HG03342 (cell line): ENCODE measurements around the gene LRG1.
"Not testable (repeated sequence)": the region's sequence is repeated elsewhere in the genome, so short reads cannot be mapped to it uniquely, and the experiment has no call there.

Source experiments
- ATAC-seq: cut with Tn5 transposase; IDR thresholded peaks from one replicate; pipeline ENCODE4 v1.9.1; 2021; ENCODE audit warnings: mild to moderate bottlenecking, moderate library complexity; ENCODE audit not compliant: unreplicated experiment

Gene LRG1

DNA sequence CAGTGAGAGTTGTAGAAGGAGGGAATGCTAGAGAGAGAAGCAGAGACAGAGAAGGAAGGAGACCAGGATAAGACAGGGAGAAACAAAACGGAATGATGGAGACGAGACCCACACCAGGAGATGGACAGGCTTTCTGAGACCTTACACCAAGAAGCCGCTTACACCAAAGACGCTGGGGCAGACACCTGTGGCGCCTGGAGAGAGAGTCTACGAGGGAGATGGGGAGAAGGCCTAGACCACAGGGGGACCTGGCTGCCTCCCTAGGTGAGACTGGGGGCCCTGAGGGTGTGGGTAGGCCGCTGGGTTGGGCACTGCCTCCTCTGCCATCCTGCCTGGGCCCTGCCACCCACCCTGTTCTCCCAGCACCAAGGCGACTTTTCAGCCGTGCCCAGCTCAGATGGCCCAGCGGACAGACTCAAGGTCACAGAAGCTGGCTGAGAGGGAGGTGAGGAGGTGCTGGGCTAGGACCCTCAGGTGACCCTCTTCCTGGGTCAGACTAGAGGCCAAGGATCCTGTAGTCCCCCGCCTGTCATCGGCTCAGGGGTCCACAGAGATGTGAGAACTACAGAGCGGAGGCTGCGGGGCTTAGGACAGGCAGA lies 9.8 kb downstream of the LRG1 start:
- ATAC-seq, result no peak

DNA sequence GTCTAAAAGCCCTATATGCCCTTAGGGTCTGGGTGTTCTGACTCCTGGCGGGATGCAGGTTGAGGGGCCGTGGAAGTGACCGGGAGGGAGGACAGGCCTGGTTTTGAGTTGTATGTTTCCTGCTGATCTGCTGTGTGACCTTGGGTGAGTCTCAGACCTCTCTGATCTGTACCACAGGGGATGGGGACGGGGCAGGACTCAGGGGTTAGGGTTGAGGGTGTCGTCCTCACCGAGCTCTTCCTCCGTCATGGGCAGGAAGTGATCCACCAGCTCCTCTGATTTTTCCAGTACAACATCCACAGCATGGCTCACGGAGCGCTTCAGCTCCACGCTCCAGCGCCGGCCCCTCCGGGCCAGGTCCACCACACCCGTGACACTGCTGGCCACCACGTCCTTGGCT lies 11.0 kb downstream of the LRG1 start:
- no peak for ATAC-seq

GRCh38 chr19:4527377-4527776 lies 12.5 kb downstream of the LRG1 start:
- not testable (repeated sequence) for ATAC-seq

GRCh38 chr19:4525563-4526002 lies 14.3 kb downstream of the LRG1 start:
- no peak for ATAC-seq

DNA sequence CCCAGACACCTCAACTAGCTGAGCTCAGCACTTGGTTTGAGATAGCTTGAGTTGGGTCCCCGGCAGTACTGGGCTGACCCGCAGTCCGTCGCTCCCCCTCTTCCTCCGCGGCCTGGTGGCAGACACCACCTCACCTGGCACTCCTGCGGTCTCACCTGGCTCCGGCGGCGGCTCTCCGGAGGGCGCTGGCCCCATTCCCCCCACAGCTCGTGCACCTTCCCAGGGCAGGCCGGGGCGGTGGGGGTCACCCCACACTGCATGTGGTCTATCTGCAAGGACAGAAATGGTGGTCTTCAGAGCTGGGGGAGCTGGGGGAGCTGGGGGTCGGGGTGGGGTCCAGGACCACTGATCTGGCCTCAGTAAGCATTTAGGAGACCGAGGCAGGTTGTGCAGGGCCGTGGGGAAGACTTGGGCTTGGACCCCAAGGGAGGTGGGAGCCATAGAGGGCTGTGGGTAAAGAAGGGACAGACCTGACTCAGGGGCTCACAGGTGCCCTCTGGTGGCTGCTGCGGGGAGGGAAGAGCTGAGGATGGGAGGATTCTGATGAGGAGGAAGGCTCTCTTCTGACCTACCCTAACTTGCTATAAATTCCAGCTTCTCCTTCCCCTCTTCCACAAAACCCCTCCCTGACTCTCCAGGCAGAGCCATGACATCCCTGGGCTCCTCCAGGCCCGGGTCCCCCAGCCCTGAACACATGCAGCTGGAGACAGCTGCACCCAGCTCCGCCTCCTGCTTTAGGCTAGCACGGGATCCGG lies 14.9 kb downstream of the LRG1 start:
- ATAC-seq, result no peak

DNA sequence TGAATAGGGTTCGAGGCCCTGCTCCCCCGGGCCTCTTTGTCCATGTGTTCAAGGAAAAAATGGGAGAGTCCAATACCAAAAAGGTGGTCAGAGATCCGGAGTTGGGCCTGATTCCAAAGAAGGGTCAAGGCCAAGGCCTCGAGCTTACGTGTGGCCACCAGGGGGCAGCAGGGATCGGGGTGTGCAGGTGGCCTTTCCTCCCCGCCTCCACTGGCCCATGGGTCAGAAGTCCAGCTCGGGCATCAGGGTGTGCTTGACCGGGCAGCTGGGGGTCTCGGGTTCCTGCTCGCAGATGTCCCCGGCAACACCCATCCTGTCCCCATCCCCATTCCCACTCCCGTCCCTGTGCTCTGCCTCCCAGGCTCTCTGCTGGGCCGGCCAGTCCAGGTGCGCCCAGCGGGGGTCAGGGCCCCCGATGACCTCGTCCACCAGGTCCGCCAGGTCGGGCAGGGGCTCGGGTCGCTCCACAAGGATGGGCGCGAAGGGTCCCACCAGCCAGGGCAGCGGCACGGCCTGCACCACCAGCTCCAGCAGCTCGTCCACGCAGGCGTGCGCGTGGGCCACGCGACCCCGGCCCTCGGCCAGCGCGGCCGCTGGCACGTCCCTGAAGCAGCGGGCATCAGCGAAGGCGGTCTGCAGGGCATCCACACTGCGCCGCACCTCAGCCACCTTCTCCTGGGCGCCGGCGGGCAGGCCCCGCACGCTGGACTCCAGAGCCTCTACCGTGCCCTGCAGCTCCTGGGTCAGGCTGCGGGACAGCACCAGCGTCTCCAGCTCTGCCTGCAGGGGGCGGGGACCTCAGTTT lies 16.3 kb downstream of the LRG1 start:
- no peak for ATAC-seq

GRCh38 chr19:4522291-4523002 lies 17.4 kb downstream of the LRG1 start:
- no peak for ATAC-seq

DNA sequence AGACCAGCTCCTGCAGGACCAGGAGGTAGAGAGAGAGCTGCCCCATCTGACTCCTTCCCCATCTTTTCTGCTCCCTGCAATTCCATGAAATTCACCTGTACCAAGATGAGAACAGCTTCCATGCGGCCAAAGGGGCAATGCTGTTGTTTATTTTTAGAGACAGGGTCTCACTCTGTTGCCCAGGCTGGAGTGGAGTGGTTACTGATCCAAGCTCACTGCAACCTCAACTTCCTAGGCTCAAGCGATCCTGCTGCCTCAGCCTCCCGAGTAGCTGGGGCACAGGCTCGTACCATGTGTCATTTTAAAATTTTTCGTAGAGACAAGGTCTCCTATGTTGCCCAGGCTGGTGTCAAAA lies 18.0 kb downstream of the LRG1 start:
- no peak for ATAC-seq

DNA sequence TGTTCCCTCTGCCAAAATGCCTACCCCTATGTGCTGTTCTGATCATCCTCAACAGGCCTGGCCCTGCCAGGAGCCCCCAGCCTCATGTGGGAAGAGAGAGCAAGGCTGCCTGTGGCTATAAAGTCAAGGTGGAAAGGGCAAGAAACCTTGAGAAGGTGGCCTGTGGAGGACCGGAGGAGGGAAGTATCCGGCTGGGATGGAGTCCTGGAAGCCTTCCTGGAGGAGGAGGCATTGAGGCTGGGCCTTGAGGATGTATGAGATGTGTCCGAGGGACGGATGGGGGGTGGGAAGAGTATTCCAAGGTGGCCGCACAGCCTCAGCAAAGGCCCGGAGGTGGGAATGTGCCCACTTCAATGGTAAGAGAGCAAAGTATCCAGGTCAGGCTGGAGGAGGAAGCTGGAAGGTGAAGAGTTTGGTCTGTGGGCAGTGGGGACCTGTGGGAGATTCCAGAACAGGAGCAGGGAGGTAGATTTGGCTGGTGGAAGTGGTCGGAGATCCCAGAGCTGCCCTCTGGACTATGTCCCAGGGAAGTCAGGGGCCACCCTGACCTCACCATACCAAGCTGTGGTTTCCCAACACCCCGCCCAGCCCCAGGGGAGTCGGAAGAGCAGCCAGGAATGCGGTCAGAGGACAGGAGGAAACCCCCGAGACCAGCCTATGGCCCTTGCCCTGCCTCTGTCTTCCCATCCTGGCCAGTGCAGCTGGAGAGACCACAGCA lies 18.5 kb downstream of the LRG1 start:
- ATAC-seq, result no peak

- no peak for ATAC-seq
These were observed 20.1 kb downstream of the LRG1 start for GRCh38 chr19:4519521-4520277.

- ATAC-seq, result no peak
These were observed 20.7 kb downstream of the LRG1 start for GRCh38 chr19:4519172-4519496.

- ATAC-seq, result no peak
These were observed 21.3 kb downstream of the LRG1 start, which contains the start of gene PLIN4 for GRCh38 chr19:4518345-4519171. TSS of gene PLIN4 (minus strand) at chr19:4518486. CDS start at chr19:4518272, 214 bp downstream.

- ATAC-seq, result no peak
These were observed 22.3 kb downstream of the LRG1 start for GRCh38 chr19:4517451-4518057.

DNA sequence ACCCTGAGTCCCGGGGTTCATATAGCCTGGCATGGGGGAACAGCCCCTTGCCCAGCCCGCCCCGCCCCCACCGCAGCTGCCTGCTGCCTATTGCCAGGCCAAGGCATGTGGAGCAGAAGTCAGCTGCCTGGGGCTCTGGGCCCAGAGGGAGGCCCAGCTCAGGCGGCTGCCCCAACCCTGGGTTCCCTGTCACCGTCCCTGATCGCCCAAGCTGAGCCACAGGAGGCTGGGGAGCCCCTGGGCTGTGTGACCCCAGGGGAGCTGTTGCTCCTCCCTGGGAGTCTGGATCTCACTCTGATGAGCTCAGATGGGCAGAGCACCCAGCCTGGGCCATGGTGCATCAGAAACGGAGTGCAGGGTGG lies 22.9 kb downstream of the LRG1 start:
- no peak for ATAC-seq

DNA sequence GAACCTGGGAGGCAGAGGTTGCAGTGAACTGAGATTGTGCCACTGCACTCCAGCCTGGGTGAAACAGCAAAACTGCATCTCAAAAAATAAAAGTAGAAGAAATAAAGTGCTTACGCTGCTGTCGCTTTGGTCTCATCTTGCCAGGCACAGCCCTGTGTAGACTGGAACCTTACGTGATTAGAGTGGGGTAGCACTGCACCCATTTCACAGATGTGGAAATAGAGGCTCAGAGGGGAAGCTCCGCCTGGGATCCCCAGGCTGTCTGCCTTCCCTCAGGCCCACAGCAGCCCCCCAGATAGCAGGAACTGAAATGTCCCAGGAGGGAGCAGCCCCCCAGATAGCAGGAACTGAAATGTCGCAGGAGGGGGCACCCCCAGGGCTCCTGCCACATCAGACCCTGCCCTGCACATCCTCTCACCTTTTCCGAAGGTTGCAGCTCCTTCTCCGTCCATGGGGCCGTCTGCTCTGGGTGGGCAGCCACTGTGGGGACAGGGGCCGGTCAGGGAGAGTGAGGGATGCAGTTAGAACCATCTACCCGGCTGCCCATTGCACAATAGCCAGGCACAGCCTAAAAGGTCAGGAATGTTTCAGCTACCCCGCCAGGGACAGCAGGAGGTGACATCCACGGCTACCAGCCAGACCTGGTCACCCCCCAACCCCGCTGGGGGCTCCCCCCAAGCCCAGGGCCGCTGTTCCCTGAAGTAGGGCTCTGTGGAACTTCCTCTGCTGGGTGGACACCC lies 23.5 kb downstream of the LRG1 start:
- ATAC-seq, result no peak

DNA sequence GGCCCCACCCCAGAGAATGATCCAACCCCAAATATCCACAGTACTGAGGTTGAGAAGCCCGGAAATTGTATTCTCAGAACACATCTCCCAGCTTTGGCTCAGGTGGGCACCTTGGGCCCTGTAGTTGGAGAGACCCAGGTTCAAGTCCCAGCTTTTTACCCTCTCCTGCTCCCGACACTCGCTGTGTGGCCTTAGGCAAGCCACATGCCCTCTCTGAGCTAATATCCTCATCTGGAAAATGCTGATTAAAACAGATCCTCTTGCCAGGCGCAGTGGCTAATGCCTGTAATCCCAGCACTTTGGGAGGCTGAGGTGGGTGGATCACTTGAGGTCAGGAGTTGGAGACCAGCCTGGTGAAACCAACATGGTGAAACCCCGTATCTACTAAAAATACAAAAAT lies 24.1 kb downstream of the LRG1 start:
- ATAC-seq, result no peak

GRCh38 chr19:4513248-4513647 lies 26.6 kb downstream of the LRG1 start:
- no peak for ATAC-seq

DNA sequence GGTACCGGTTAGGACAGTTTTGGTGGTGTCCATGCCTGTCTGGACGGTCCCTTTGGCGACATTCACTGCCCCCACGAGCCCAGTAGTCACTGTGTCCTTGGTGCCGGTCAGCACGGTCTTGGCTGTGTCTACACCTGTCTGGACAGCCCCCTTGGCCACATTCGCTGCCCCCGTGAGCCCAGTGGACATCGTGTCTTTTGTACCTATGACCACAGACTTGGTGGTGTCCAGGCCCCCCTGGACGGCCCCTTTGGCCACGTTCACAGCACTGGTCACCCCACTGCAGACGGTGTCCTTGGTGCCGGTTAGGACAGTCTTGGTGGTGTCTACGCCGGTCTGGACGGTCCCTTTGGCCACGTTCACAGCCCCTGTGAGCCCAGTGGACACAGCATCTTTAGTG lies 27.8 kb downstream of the LRG1 start:
- ATAC-seq, result no peak
